Ascending aorta (tissue), 2 donors: ENCODE results near the gene ASTN1. TPM values are rescaled to one million over a fixed set of nuclear protein-coding genes. Genes with fewer than 3 reads are reported as not detected.

Experiments
- DNase-seq, 2 donors: peaks; one replicate each; pipeline ENCODE4 v3.0.0-alpha.2; 2019; ENCODE audit warnings: low spot score in 2 of 2
- H3K27ac ChIP-seq, 2 donors: fragments of 200-600 bp; sonication (generic); one replicate each; pipeline ENCODE4 v1.5.1; 2016 to 2017; ENCODE audit warnings: mild to moderate bottlenecking in 1 of 2
- H3K27me3 ChIP-seq: fragments of 200-600 bp; sonication (generic); one replicate; pipeline ENCODE4 v1.5.1; 2017
- H3K36me3 ChIP-seq, 2 donors: fragments of 200-600 bp; sonication (generic); one replicate each; pipeline ENCODE4 v1.5.1; 2016
- H3K4me1 ChIP-seq, 2 donors: fragments of 200-600 bp; sonication (generic); one replicate each; pipeline ENCODE4 v1.5.1; 2016 to 2017; ENCODE audit warnings: mild to moderate bottlenecking in 1 of 2
- H3K4me3 ChIP-seq, 2 donors: fragments of 200-600 bp; sonication (generic); one replicate each; pipeline ENCODE4 v1.5.1; 2016 to 2017; ENCODE audit warnings: mild to moderate bottlenecking in 1 of 2
- H3K9me3 ChIP-seq, 2 donors: fragments of 200-600 bp; sonication (generic); one replicate each; pipeline ENCODE4 v1.5.1; 2016
- CTCF ChIP-seq, 3 experiments: fragments of 200-600 bp in 2 of 3; fragments of 450-650 bp in 1 of 3; sonication (generic) in 2 of 3; IDR thresholded peaks; one replicate each; pipeline ENCODE4 v1.5.1; 2016 to 2019; ENCODE audit warnings: antibody characterized with exemption in 3 of 3, mild to moderate bottlenecking in 1 of 3, moderate library complexity in 1 of 3
- intact Hi-C: fragments of 100-400 bp; cut with DNase I; formaldehyde crosslinking; loops from one replicate; pipeline ENCODE4 v1.15.1; 2023
- total RNA-seq: library from RNA; depleted of rRNA; stranded (reverse); fragments of >200 nt; gene quantifications from one replicate; pipeline ENCODE4 v1.1.0, GENCODE V29; 2016

The ASTN1 gene
- total RNA-seq, 1 donor from 2014 or later, result 0.32 TPM

GRCh38 chr1:177206831-177207355 lies 42.4 kb upstream of the ASTN1 start:
- Histone ChIP-seq H3K27ac (no peak overlapping the region), H3K36me3 (no peaks in the 10 kb centered on the region), H3K27me3 (no peaks in the 10 kb centered on the region), H3K4me3 (no peak overlapping the region), H3K4me1 (no peaks in the 10 kb centered on the region), H3K9me3 (no peaks in the 10 kb centered on the region)
- intact Hi-C loops, result no loop called here
- DNase-seq, result no peak
- no peak for TF ChIP-seq CTCF (IDR thresholded peaks at IDR 0.05)

GRCh38 chr1:177200290-177200689 lies 35.8 kb upstream of the ASTN1 start:
- no peaks in the 10 kb centered on the region for H3K4me1 ChIP-seq
- no peak for TF ChIP-seq CTCF (IDR thresholded peaks at IDR 0.05)
- intact Hi-C loops, result no loop called here
- no peak overlapping the region for H3K4me3 ChIP-seq
- no peaks in the 10 kb centered on the region for H3K36me3 ChIP-seq
- DNase-seq, result no peak
- H3K9me3 ChIP-seq, result no peaks in the 10 kb centered on the region
- H3K27ac ChIP-seq, result no peak overlapping the region
- no peaks in the 10 kb centered on the region for H3K27me3 ChIP-seq

- H3K36me3 ChIP-seq, result no peaks in the 10 kb centered on the region
- no peak overlapping the region for H3K27ac ChIP-seq
- H3K4me1 ChIP-seq, result no peaks in the 10 kb centered on the region
- DNase-seq, result no peak
- no peak for TF ChIP-seq CTCF (IDR thresholded peaks at IDR 0.05)
- no peak overlapping the region for H3K4me3 ChIP-seq
- H3K9me3 ChIP-seq, result no peaks in the 10 kb centered on the region
- no peaks in the 10 kb centered on the region for H3K27me3 ChIP-seq
- intact Hi-C loops, result no loop called here
These were observed 33.7 kb upstream of the ASTN1 start for GRCh38 chr1:177198243-177198642.

- intact Hi-C loops, result no loop called here
- Histone ChIP-seq H3K4me3 (no peak overlapping the region), H3K27me3 (no peaks in the 10 kb centered on the region), H3K27ac (no peak overlapping the region), H3K4me1 (no peaks in the 10 kb centered on the region), H3K9me3 (no peaks in the 10 kb centered on the region), H3K36me3 (no peaks in the 10 kb centered on the region)
- no peak for TF ChIP-seq CTCF (IDR thresholded peaks at IDR 0.05)
- DNase-seq, result no peak
These were observed 25.9 kb upstream of the ASTN1 start for GRCh38 chr1:177190308-177190970.

GRCh38 chr1:177186639-177187038 lies 22.1 kb upstream of the ASTN1 start:
- no peak overlapping the region for H3K4me3 ChIP-seq
- H3K36me3 ChIP-seq, result no peaks in the 10 kb centered on the region
- intact Hi-C loops, result no loop called here
- no peak overlapping the region for H3K27ac ChIP-seq
- H3K4me1 ChIP-seq, result no peaks in the 10 kb centered on the region
- DNase-seq, result no peak
- H3K27me3 ChIP-seq, result no peaks in the 10 kb centered on the region
- H3K9me3 ChIP-seq, result no peaks in the 10 kb centered on the region
- TF ChIP-seq CTCF (IDR thresholded peaks at IDR 0.05), result no peak
